Measurements from ENCODE around the gene RAP2A. TPM values are rescaled to one million over a fixed set of nuclear protein-coding genes. Genes with fewer than 3 reads are reported as not detected.

RAP2A gene
- total and polyA plus RNA-seq, 10 of the 15 experiments (the other 5 are each of a cell fraction or from before 2014, with no cell fraction given), result 3.5 to 35.1 (median 14.9) TPM

- TF ChIP-seq ZBTB33 (IDR thresholded peaks at IDR 0.05), result no peak
- TF ChIP-seq POLR2A (IDR thresholded peaks at IDR 0.05; ENCODE audit: low read depth, low read length), result no peak
- TF ChIP-seq CHD4 (IDR thresholded peaks at IDR 0.05), result no peak
- TF ChIP-seq RELB (IDR thresholded peaks at IDR 0.05; ENCODE audit: low read depth), result no peak
- no peak for TF ChIP-seq ASH2L (IDR thresholded peaks at IDR 0.05; ENCODE audit: borderline replicate concordance, low read depth)
- TF ChIP-seq ZNF24 (IDR thresholded peaks at IDR 0.05), result no peak
- TF ChIP-seq TCF12 (IDR thresholded peaks at IDR 0.05; ENCODE audit: low read depth, low read length), result no peak
- no peak for TF ChIP-seq FOS (IDR thresholded peaks at IDR 0.05; ENCODE audit: borderline replicate concordance, extremely low read depth, insufficient read length)
- TF ChIP-seq POLR2AphosphoS2 (IDR thresholded peaks at IDR 0.05; ENCODE audit: low read depth, low read length), result no peak
- TF ChIP-seq SRF (IDR thresholded peaks at IDR 0.05; ENCODE audit: low read depth in 2 of 2, low read length in 2 of 2), result no peak
Observed at GRCh38 chr13:97498419-97498818, 64.5 kb downstream of the RAP2A start (continued).

GRCh38 chr13:97499181-97499580 lies 65.2 kb downstream of the RAP2A start:
- intact Hi-C loops (cut with micrococcal nuclease; ENCODE audit: unreplicated experiment) (no loop called here), in situ Hi-C loops (cut with MboI) (no loop called here)
- TF ChIP-seq ZSCAN29 (IDR thresholded peaks at IDR 0.05), result no peak
- ChIA-PET RAD21 (ENCODE audit: unreplicated experiment) (no interaction called here), CTCF (no interaction called here), POLR2A (no interaction called here), SMC1A (ENCODE audit: uncharacterized antibody, unreplicated experiment) (no interaction called here)
- Histone ChIP-seq H4K20me1 (ENCODE audit: control insufficient read depth, insufficient read depth) (no peaks in the 10 kb centered on the region), H3K79me2 (ENCODE audit: control insufficient read depth, insufficient read depth, low read length) (no peaks in the 10 kb centered on the region), H3K4me3 (no peak overlapping the region), H3K27ac (ENCODE audit: control insufficient read depth, insufficient read depth) (no peak overlapping the region), H3K4me2 (ENCODE audit: control insufficient read depth, insufficient read depth) (no peak overlapping the region), H3K4me1 (ENCODE audit: control insufficient read depth, insufficient read depth, low read length) (no peaks in the 10 kb centered on the region), H3K27me3 (replicated peaks in 1 of 2; ENCODE audit: control insufficient read depth in 2 of 2, insufficient read depth in 2 of 2, low read length in 1 of 2) (no peaks in the 10 kb centered on the region), H3K9ac (ENCODE audit: control insufficient read depth, insufficient read depth, low read length) (no peak overlapping the region), H3K9me3 (replicated peaks; ENCODE audit: control insufficient read depth, insufficient read depth, low read length) (no peaks in the 10 kb centered on the region), H3K36me3 (ENCODE audit: control insufficient read depth in 2 of 2, insufficient read depth in 2 of 2, low read length in 1 of 2) (no peaks in the 10 kb centered on the region), H2AFZ (ENCODE audit: control insufficient read depth, low read depth, low read length) (no peak overlapping the region)
- DNase-seq (ENCODE audit: low read depth, low spot score) (no peak), ATAC-seq (no peak), FAIRE-seq (no peak)
- BruUV-seq (replicated peaks), result no TSS peak
- 83% methylated on average over 4 of the region's 4 CpGs for WGBS (ENCODE audit: insufficient coverage, insufficient replicate concordance, low lambda C conversion rate, missing lambda C conversion rate)
